ENCODE results near the gene F3.
"Not testable (repeated sequence)": the region's sequence is repeated elsewhere in the genome, so short reads cannot be mapped to it uniquely, and the experiment has no call there.

The F3 gene

DNA sequence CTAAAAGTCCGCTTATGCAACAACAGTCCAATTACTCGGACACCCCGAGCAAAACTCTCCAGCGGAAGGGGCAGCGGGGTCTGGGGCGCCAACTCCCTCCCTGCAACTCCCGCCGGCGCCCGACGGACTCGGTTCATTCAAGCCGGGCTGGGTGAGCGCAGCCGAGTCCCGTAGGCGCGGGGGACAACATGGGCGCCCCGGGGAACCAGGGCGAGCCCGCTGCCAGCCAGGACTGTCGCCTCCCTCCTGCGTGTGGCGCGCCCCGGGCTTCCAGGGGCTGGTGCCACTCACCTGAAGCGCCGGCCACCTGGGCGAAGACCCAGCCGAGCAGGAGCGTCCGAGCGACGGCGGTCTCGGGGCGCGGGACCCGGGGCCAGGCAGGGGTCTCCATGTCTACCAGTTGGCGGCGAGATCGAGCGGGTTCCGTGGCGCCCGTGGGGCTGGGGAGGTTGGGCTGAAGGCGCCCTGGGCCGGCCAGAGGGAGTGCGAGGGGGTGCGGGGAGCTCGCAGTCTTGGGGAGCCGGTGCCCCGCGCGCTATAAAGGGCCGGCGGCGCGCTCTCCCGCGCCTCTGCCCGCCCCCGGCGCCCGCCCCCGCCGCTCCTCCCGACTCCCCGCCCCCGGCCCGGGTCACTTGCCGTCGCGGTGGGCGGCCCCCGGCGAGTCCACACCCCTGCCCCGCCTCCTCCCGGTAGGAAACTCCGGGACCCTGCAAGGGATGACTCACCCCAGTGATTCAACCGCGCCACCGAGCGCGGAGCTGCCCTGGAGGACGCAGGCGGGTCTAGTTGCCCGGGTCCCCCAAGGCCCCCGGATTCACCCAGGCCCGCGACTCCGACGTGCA lies at the start of gene F3:
Gene F3 (minus strand): TSS at position 514 of the 842 bp plus-strand sequence. CDS start 123 bp downstream, at position 391.
- peak; percentile 9 to 69 for DNase-seq (ENCODE audit: low read depth in 1 of 2, low spot score in 1 of 2)

DNA sequence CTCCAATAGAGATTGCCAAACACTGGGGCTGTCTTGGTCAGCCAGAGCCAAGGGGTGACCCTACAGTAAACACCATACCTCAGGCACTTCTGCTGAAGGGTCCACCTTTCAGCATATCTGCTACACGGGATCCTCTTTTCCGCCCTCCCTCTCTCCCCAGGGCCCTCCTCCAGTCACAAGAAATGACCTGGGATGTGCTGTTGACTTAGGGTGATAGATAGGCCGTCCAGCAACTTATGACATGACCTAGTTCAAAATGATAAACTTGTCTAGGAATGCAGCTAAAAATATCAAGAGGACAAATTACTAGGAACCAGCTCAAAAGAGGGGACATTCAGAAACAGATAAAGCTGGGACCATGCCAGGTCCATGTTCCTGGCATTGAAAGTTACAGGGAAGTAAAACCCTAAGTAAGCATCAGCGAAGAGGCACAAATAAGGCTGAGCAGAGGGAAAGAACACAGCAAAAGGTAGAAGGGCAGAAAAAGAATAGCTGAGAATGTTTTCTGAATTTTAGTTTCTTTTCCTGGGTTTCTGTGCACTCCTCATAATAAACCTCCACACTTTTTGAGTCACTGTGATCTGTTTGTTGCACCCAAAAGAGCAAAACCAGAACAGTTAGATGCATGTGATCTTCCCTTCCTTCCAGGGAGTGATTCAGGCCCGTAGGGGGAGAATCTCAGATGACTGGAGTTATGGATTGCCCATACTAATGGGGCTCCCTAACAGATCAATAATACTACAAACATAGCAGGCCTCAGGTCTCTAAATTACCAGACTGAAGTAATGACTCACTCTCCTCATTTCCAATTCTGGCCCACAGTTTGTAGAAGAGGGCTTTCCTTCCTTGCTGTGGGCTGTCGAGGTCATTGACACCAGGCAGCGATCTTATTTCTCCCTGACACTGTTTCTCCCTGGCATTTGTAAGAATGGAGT lies 48.9 kb upstream of the F3 start:
- no peak for DNase-seq (ENCODE audit: low read depth in 1 of 2, low spot score in 1 of 2)

DNA sequence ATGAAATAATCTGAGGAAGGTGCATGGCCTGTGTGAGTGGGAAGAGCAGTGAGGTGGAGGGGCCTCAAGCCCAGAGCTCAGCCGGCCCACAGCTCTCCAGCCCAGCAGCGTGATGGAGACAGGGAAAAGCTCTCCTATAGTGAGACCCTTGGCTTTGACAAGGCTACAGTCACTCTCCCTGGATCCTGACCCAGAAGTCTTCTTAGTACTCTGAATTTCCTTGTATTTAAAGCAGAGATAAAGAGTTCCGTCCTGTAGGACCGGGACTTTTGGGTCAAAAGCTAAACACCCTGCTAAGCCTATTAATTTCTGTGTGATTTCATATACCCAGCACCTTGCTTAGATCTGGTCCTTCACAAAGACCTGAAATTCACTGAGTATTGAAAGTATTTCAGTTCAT lies 48.2 kb upstream of the F3 start:
- no peak for DNase-seq (ENCODE audit: low read depth in 1 of 2, low spot score in 1 of 2)

DNA sequence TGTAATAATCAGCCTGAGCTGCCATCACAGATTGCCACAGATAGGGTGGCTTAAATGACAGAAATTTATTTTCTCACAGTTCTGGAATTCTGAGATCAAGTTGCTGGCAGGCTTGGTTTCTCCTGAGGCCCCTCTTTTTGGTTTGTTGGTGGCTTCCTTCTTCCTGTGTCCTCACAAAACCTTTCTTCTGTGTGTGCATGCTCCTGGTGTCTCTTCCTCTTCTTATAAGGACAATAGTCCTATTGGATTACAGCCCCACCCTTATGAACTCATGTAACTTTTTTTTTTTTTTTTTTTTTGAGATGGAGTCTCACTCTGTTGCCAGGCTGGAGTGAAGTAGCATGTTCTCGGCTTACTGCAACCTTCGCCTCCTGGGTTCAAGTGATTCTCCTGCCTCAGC lies 41.0 kb upstream of the F3 start:
- no peak for DNase-seq (ENCODE audit: low read depth in 1 of 2, low spot score in 1 of 2)

DNA sequence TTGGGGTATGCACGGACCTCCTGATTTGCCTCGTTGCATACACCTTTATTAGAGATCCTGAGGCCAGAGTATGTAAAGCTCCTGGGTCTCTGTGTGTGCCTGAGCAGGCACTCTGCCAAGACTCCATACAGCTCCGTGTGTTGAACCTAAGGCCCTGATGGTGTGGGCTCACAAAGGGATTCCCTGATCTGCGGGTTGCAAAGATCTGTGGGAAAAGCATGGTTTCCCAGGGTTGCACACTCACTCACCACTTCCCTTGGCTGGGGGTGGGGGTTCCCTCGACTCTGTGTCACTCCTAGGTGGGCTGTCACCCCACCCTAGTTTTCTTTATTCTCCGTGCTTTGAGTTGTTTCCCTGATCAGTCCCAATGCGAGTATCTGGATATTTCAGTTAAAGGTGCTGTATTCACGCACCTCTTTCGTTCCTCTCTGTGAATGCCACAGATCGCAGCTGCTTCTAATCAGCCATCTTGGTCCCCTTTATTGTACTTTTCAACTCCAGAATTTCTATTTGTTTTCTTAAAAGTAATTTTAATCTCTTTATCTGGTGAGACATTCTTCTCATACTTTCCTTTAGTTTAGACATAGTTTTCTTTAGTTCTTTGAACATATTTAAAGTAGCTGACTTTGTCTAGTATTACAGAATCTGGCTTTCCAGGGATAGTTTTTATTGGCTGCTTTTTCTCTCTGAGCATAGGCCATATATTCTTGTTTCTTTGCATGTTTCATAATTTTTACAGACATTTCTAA lies 39.0 kb upstream of the F3 start:
- DNase-seq (ENCODE audit: low read depth in 1 of 2, low spot score in 1 of 2), result no peak

DNA sequence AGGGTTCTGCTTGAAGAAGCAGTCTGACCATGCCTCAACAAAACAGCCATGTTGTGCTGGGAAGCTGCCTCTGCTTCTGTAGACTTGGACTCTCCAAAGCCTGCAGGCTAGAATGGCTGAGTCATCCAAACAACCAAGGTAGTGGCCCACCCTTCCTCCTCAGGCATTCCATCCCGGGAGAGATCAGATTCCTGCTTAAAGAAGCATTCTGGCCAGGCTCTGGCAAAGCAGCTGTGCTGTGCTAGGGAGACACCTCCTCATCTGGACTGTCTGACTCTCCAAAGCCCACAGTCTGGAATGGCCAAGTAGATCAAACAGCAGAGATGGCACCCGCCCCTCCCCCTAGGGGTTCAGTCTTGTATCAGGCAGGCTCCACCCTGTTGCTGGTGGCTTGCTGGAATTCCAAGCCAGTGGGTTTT lies 38.3 kb upstream of the F3 start:
- no peak for DNase-seq (ENCODE audit: low read depth in 1 of 2, low spot score in 1 of 2)

DNA sequence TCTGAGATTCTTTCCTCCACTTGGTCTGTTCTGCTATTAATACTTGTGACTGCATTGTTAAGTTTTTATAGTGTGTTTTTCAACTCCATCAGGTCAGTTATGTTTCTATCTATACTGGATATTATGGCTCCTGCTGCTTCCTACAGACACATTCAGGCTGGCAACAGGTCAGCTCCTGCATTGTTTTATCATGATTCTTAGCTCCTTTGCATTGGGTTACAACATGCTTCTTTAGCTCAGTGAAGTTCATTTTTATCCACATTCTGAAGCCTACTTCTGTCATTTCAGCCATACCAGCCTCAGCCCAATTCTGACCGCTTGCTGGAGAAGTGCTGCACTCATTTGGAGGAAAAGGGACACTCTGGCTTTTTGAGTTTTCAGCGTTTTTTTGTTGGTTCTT lies 37.3 kb upstream of the F3 start:
- DNase-seq (ENCODE audit: low read depth in 1 of 2, low spot score in 1 of 2), result no peak

DNA sequence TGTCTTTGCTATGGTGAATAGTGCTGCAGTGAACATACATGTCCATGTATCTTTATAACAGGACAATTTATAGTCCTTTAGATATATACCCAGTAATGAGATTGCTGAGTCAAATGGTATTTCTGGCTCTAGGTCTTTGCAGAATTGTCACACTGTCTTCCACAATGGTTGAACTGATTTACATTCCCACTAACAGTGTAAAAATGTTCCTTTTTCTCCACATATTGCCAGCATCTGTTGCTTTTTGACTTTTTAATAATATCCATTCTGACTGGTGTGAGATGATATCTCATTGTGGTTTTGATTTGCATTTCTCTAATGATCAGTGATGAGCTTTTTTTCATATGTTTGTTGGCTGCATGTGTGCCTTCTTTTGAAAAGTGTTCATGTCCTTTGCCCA lies 32.4 kb upstream of the F3 start:
- not testable (repeated sequence) for DNase-seq (ENCODE audit: low read depth in 1 of 2, low spot score in 1 of 2)

DNA sequence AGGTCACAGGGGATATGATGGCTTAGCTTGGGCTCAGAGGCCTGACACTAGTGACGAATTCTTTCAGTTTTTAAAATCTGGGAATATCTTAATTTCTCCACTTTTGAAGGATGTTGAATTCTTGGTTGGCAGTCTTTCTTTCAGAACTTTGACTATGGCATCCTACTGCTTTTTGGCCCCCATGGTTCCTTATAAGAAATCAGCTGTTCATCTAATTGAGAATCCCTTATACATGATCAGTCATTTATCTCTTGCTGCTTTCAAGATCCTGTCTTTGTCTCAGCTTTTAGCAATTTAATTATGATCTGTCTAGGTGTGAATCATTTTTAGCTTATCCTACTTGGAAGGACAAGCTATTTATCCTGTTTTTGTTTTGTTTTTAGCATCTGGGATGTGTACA lies 31.2 kb upstream of the F3 start:
- DNase-seq (ENCODE audit: low read depth in 1 of 2, low spot score in 1 of 2), result no peak

DNA sequence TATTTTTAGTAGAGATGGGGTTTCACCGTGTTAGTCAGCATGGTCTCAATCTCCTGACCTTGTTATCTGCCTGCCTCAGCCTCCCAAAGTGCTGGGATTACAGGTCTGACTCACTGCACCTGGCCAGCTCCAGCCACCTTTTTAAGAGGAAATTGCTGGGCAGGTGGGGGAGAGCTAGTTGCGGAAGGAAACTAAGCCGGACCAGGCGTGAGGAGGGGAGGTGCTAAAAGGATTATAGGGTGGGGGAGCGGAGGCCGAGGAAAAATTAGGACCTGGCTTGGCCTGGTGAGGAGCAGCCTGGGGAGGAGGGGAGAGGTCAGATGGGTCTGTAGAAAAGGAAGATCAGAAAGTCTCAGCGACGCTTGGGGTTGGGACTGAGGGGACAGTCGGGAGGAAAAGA lies 29.4 kb upstream of the F3 start:
- DNase-seq (ENCODE audit: low read depth in 1 of 2, low spot score in 1 of 2), result not testable (repeated sequence)

DNA sequence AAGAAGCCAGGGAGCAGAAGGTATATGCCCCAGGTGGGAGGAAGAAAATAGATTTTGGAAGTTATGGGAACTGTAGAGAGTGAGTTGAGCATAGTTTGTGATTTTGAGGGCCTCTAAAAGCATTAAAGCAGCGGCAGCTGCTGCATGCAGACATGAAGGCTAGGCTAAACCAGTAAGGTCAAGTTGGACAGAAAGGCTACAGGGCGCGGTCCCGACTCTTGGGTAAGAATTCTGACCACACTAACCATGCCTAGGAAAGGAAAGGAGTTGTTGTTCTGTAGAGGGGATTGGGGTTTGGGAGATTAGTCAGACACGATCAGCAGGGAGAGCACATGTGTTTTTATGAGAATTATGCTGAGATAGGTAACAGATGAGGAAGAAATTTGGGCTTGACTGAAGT lies 27.2 kb upstream of the F3 start:
- DNase-seq (ENCODE audit: low read depth in 1 of 2, low spot score in 1 of 2), result not testable (repeated sequence)

DNA sequence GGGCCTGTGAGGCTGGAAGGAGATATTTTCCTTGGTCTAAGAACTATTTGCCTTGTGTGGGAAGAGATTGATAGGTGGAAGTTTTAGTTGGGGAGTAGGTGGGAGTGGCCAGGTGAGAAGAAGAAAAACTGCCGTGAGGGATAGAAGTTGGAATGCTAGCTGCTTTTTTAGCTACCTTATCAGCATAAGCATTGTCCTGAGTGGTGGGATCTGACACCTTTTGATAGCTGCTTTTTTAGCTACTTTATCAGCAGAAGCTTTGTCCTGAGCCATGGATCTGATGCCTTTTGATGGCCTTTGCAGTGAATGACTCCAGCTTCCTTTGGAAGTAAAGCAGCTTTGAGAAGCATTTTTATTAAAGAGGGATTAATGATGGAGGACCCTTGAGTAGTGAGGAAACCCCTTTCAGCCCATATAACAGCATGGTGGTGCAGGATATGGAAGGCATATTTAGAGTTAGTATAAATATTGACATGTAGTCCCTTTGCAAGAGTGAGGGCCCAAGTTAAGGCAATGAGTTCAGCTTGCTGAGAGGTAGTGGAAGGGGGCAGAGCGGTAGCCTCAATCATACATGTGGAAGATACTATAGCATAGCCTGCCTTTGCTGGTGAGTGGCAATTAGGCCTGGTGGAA lies 26.5 kb upstream of the F3 start:
- not testable (repeated sequence) for DNase-seq (ENCODE audit: low read depth in 1 of 2, low spot score in 1 of 2)

DNA sequence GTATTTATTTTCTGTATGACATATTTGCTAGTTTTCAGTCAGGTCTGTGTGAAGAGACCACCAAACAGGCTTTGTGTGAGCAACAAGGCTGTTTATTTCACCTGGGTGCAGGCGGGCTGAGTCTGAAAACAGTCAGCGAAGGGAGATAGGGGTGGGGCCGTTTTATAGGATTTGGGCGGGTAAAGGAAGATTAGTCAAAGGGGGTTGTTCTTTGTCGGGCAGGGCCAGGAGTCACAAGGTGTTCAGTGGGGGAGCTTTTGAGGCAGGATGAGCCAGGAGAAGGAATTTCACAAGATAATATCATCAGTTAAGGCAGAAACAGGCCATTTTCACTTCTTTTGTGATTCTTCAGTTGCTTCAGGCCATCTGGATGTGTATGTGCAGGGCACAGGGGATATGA lies 24.9 kb upstream of the F3 start:
- not testable (repeated sequence) for DNase-seq (ENCODE audit: low read depth in 1 of 2, low spot score in 1 of 2)

DNA sequence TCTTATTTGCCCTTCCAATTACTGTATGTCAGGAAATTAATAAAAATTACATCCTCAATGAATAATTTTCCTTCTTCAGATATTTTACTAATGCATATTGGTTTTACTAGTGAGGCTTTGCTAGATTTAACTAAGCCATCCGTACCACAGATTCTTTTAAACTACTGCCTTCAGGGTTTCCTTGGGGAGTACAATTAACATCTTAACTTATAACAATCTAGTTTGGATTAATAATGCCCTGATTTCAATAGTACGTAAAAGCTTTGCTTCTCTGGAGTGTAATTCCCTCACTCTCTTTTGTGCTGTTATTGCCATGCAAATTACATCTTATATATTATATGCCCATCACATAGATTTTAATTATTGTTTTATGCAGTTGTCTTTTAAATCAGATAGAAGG lies 24.3 kb upstream of the F3 start:
- no peak for DNase-seq (ENCODE audit: low read depth in 1 of 2, low spot score in 1 of 2)

DNA sequence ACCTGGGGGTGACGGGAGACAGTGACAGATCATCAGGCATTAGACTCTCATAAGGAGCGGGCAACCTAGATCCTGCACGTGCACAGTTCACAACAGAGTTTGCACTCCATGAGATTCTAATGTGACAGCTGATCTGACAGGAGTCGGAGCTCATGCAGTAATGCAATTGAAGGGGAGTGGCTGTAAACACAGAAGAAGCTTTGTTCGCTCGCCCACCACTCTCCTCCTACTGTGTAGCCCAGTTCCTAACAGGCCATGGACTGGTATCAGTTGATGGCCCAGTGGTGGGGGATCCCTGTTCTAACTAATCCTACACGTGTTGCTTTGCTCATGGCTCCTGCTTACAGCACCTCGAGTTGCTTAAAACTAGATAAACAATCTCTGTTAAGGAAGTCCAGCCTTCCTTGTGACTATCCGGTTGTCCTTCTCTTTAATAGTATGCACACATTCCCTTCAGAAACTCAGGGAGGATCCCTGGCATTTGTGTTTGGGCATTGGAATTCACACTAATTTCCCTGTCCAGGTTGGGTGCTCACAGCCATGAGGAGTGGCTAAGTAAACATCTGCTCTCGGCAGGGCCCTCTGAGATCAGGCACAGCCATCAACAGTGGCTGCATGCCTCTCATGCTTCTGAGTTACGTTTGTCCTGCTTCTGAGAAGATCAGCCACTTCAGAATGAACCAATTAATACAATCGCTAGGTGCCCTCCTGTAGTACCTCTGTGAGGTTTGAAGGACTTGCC lies 21.1 kb upstream of the F3 start:
- DNase-seq (ENCODE audit: low read depth in 1 of 2, low spot score in 1 of 2), result no peak

DNA sequence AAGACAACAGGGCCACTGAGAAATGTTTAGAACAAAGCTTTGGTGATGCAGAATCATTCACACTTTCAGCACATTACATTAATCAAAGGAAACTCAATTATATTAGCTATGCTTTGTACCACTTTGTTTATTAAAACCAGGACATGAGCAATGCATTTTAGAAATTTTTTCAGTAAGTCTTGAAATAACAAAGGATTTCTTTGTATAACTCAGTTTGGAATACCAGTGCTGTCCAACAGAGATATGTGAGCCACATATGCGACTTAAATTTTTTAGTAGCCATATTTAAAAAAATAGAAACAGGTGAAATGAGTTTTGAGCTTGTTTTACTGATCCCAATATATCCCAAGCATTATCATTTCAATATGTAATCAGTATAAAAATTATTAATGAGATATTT lies 18.8 kb upstream of the F3 start:
- no peak for DNase-seq (ENCODE audit: low read depth in 1 of 2, low spot score in 1 of 2)

DNA sequence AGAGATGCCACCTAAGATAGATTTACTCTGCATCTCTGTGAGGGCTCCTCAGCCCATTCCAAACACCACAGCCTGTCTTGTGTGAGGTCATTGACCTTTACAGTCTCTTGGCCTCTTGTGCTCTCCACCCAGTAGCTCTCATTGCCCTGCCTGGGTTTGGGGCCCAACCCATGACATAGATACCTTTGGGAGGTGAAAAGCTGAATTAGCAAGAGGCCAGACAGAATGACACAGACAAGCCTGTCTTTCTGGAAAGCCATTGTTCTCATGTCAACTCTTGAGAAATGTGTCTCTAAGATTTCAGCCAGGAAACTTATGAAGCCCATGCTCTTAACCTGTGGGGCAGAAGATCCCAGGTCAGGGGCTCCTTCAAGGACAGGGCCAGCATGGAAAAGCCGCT lies 18.4 kb upstream of the F3 start:
- DNase-seq (ENCODE audit: low read depth in 1 of 2, low spot score in 1 of 2), result no peak

DNA sequence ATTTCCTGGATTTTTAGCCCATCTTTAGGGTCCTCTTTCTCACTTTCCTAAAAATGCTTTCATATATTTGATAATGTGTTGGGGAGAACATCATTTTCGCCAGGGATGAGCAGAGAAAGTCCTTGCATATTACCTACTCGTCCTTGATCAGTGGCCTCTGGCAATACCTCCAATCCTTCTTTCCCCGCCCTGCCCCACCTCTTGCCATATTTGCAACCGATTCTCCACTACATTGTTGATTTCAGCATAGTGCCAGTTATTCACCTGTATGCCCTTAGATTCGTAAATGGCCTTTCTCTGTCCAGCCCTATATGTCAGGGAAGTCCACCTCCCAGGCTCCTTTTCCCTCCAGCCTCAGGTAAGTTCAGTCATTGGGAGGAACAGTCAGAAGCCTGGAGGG lies 13.5 kb upstream of the F3 start:
- DNase-seq (ENCODE audit: low read depth in 1 of 2, low spot score in 1 of 2), result no peak

DNA sequence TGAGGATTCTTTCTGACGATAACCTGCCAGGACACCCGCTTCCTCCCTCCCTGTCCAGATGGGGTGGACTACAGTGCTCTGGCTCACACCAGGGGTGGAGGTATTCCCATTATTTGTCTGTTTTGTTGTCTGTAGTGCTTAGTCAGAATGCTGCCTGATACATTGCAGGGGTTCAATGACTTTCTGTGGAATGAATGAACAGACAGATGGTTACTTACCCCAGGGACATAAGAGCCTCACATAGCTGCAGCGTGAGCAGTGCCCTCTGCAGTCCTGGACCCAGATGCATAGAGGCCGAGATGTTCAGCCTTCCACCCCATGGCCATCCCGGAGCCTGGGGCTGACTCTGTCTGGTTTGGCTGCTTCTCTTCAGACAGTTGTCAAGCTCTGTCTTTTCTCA lies 13.0 kb upstream of the F3 start:
- DNase-seq (ENCODE audit: low read depth in 1 of 2, low spot score in 1 of 2), result no peak

DNA sequence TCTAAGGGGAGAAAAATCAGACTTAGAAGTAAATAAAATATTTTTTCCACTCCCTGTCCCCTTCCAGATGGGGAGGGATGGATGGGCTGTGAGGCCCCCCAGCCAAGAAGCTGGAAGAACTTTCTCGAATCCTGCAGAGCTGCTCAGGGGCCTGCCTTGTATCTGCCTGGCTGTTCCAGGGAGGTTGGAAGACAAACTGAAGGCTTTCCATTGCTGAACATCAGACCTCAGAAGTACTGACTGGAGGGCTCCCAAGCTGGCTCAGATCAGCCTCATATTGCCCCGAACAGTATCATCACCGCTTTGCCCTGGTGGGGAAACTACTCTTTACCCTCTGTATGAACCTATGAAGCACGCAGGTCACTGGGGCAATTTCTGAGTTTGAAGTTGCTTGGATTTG lies 12.4 kb upstream of the F3 start:
- DNase-seq (ENCODE audit: low read depth in 1 of 2, low spot score in 1 of 2), result no peak
